Ascending aorta (tissue), 2 donors: ENCODE measurements around the gene RIMBP2. TPM values are rescaled to one million over a fixed set of nuclear protein-coding genes. Genes with fewer than 3 reads are reported as not detected.

Experiments used
- DNase-seq, 2 donors: peaks; one replicate each; pipeline ENCODE4 v3.0.0-alpha.2; 2019; ENCODE audit warnings: low spot score in 2 of 2
- H3K27ac ChIP-seq, 2 donors: fragments of 200-600 bp; sonication (generic); one replicate each; pipeline ENCODE4 v1.5.1; 2016 to 2017; ENCODE audit warnings: mild to moderate bottlenecking in 1 of 2
- H3K27me3 ChIP-seq: fragments of 200-600 bp; sonication (generic); one replicate; pipeline ENCODE4 v1.5.1; 2017
- H3K36me3 ChIP-seq, 2 donors: fragments of 200-600 bp; sonication (generic); one replicate each; pipeline ENCODE4 v1.5.1; 2016
- H3K4me1 ChIP-seq, 2 donors: fragments of 200-600 bp; sonication (generic); one replicate each; pipeline ENCODE4 v1.5.1; 2016 to 2017; ENCODE audit warnings: mild to moderate bottlenecking in 1 of 2
- H3K4me3 ChIP-seq, 2 donors: fragments of 200-600 bp; sonication (generic); one replicate each; pipeline ENCODE4 v1.5.1; 2016 to 2017; ENCODE audit warnings: mild to moderate bottlenecking in 1 of 2
- H3K9me3 ChIP-seq, 2 donors: fragments of 200-600 bp; sonication (generic); one replicate each; pipeline ENCODE4 v1.5.1; 2016
- CTCF ChIP-seq, 3 experiments: fragments of 200-600 bp in 2 of 3; fragments of 450-650 bp in 1 of 3; sonication (generic) in 2 of 3; IDR thresholded peaks; one replicate each; pipeline ENCODE4 v1.5.1; 2016 to 2019; ENCODE audit warnings: antibody characterized with exemption in 3 of 3, mild to moderate bottlenecking in 1 of 3, moderate library complexity in 1 of 3
- intact Hi-C: fragments of 100-400 bp; cut with DNase I; formaldehyde crosslinking; loops from one replicate; pipeline ENCODE4 v1.15.1; 2023
- total RNA-seq: library from RNA; depleted of rRNA; stranded (reverse); fragments of >200 nt; gene quantifications from one replicate; pipeline ENCODE4 v1.1.0, GENCODE V29; 2016

RIMBP2 gene
- total RNA-seq, 1 donor from 2014 or later, result not detected

- TF ChIP-seq CTCF (IDR thresholded peaks at IDR 0.05), result no peak
- H3K27ac ChIP-seq, result no peak overlapping the region
- H3K9me3 ChIP-seq, result no peaks in the 10 kb centered on the region
- intact Hi-C loops, result no loop called here
- no peaks in the 10 kb centered on the region for H3K27me3 ChIP-seq
- DNase-seq, result no peak
- no peaks in the 10 kb centered on the region for H3K4me1 ChIP-seq
- H3K4me3 ChIP-seq, result no peak overlapping the region
- H3K36me3 ChIP-seq, result no peaks in the 10 kb centered on the region
Observed at GRCh38 chr12:130687796-130688778, 28.0 kb downstream of the RIMBP2 start.

- Histone ChIP-seq H3K27me3 (no peaks in the 10 kb centered on the region), H3K27ac (no peak overlapping the region), H3K4me3 (no peak overlapping the region), H3K9me3 (no peaks in the 10 kb centered on the region), H3K4me1 (no peaks in the 10 kb centered on the region), H3K36me3 (no peaks in the 10 kb centered on the region)
- DNase-seq, result no peak
- intact Hi-C loops, result no loop called here
- TF ChIP-seq CTCF (IDR thresholded peaks at IDR 0.05), result no peak
Observed at GRCh38 chr12:130687190-130687589, 28.9 kb downstream of the RIMBP2 start.

- no peak for TF ChIP-seq CTCF (IDR thresholded peaks at IDR 0.05)
- Histone ChIP-seq H3K27ac (no peak overlapping the region), H3K36me3 (no peaks in the 10 kb centered on the region), H3K4me3 (no peak overlapping the region), H3K9me3 (no peaks in the 10 kb centered on the region), H3K4me1 (no peaks in the 10 kb centered on the region), H3K27me3 (no peaks in the 10 kb centered on the region)
- intact Hi-C loops, result no loop called here
- DNase-seq, result no peak
Observed at GRCh38 chr12:130686511-130686991, 29.5 kb downstream of the RIMBP2 start.

GRCh38 chr12:130685850-130686249, 30.2 kb downstream of the RIMBP2 start:
- Histone ChIP-seq H3K9me3 (no peaks in the 10 kb centered on the region), H3K4me3 (no peak overlapping the region), H3K4me1 (no peaks in the 10 kb centered on the region), H3K27me3 (no peaks in the 10 kb centered on the region), H3K27ac (no peak overlapping the region), H3K36me3 (no peaks in the 10 kb centered on the region)
- no peak for DNase-seq
- intact Hi-C loops, result no loop called here
- TF ChIP-seq CTCF (IDR thresholded peaks at IDR 0.05), result no peak

GRCh38 chr12:130685250-130685787, 30.8 kb downstream of the RIMBP2 start:
- Histone ChIP-seq H3K27ac (no peak overlapping the region), H3K9me3 (no peaks in the 10 kb centered on the region), H3K4me3 (no peak overlapping the region), H3K36me3 (no peaks in the 10 kb centered on the region), H3K4me1 (no peaks in the 10 kb centered on the region), H3K27me3 (no peaks in the 10 kb centered on the region)
- no peak for DNase-seq
- TF ChIP-seq CTCF (IDR thresholded peaks at IDR 0.05), result no peak
- intact Hi-C loops, result no loop called here
